Liver (tissue), 3 donors: ENCODE data around the gene ERMAP.

Source experiments
- EGR1 ChIP-seq, 2 donors: IDR thresholded peaks; 2 replicates each; pipeline ENCODE4 v1.6.1; 2016 to 2018; ENCODE audit warnings: antibody characterized with exemption in 2 of 2, low read depth in 2 of 2
- GABPA ChIP-seq, 2 donors: IDR thresholded peaks in 1 of 2; conservative IDR thresholded peaks in 1 of 2; 2 replicates each; pipeline ENCODE4 v1.6.1; 2016; ENCODE audit warnings: antibody characterized with exemption in 2 of 2, mild to moderate bottlenecking in 1 of 2, moderate library complexity in 1 of 2
- JUND ChIP-seq, 2 donors: IDR thresholded peaks; 2 replicates each; pipeline ENCODE4 v1.6.1; 2016; ENCODE audit warnings: antibody characterized with exemption in 2 of 2
- NR2F2 ChIP-seq: IDR thresholded peaks from 2 replicates; pipeline ENCODE4 v1.6.1; 2016; ENCODE audit warnings: antibody characterized with exemption
- RAD21 ChIP-seq, 2 donors: IDR thresholded peaks; 2 replicates each; pipeline ENCODE4 v1.6.1; 2016; ENCODE audit warnings: antibody characterized with exemption in 2 of 2, mild to moderate bottlenecking in 2 of 2
- SP1 ChIP-seq: IDR thresholded peaks from 2 replicates; pipeline ENCODE4 v1.6.1; 2018; ENCODE audit warnings: antibody characterized with exemption, mild to moderate bottlenecking
- TAF1 ChIP-seq: conservative IDR thresholded peaks from 2 replicates; pipeline ENCODE4 v1.6.1; 2016; ENCODE audit warnings: antibody characterized with exemption, mild to moderate bottlenecking
- YY1 ChIP-seq: IDR thresholded peaks from 2 replicates; pipeline ENCODE4 v1.6.1; 2016; ENCODE audit warnings: antibody characterized with exemption, mild to moderate bottlenecking
- TF ChIP-seq, protein P1 (sequence below): fragments of 150-350 bp; IDR thresholded peaks from 2 replicates; pipeline ENCODE4 v1.5.1; 2017; ENCODE audit warnings: improper control_type of control experiment, low read depth, low read length; ENCODE audit not compliant: missing input control
- TF ChIP-seq, protein P2 (sequence below): IDR thresholded peaks from 2 replicates; pipeline ENCODE4 v1.6.1; 2016; ENCODE audit warnings: antibody characterized with exemption
- TF ChIP-seq, protein P3 (sequence below): IDR thresholded peaks from 2 replicates; pipeline ENCODE4 v1.6.1; 2016; ENCODE audit warnings: antibody characterized with exemption
- TF ChIP-seq, protein P4 (sequence below): IDR thresholded peaks from 2 replicates; pipeline ENCODE4 v1.6.1; 2016; ENCODE audit warnings: antibody characterized with exemption, mild to moderate bottlenecking
- TF ChIP-seq, protein P5 (sequence below): IDR thresholded peaks from 2 replicates; pipeline ENCODE4 v1.6.1; 2016; ENCODE audit warnings: antibody characterized with exemption
- donor health status: healthy.
- donor health status: healthy.

DNA sequence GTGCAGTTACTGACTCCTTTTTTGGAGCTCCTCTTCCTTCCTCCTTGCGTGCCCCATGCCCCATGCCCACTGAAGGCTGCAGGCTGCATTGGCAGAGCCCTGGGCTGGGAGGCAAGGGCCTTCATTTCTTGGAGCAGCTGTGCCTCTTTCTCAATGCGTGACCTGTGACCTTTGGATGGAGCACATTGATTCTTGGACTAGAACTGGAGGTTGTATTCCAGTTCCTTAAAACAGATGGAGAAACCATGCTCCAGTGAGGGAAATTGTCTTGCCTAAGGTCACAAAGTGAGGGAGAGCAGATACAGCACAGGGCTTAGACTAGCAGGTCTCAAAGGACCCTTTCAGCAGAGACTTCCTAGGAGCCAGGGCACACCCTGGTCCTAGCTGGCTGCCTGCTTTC lies 23.1 kb upstream of the ERMAP start:
- TF ChIP-seq, protein P1, sequence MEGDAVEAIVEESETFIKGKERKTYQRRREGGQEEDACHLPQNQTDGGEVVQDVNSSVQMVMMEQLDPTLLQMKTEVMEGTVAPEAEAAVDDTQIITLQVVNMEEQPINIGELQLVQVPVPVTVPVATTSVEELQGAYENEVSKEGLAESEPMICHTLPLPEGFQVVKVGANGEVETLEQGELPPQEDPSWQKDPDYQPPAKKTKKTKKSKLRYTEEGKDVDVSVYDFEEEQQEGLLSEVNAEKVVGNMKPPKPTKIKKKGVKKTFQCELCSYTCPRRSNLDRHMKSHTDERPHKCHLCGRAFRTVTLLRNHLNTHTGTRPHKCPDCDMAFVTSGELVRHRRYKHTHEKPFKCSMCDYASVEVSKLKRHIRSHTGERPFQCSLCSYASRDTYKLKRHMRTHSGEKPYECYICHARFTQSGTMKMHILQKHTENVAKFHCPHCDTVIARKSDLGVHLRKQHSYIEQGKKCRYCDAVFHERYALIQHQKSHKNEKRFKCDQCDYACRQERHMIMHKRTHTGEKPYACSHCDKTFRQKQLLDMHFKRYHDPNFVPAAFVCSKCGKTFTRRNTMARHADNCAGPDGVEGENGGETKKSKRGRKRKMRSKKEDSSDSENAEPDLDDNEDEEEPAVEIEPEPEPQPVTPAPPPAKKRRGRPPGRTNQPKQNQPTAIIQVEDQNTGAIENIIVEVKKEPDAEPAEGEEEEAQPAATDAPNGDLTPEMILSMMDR, result no peak
- TF ChIP-seq, protein P2, sequence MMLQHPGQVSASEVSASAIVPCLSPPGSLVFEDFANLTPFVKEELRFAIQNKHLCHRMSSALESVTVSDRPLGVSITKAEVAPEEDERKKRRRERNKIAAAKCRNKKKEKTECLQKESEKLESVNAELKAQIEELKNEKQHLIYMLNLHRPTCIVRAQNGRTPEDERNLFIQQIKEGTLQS, result no peak
- TF ChIP-seq YY1, result no peak
- TF ChIP-seq RAD21 (IDR thresholded peaks at IDR 0.05), result no peak
- TF ChIP-seq, protein P3, sequence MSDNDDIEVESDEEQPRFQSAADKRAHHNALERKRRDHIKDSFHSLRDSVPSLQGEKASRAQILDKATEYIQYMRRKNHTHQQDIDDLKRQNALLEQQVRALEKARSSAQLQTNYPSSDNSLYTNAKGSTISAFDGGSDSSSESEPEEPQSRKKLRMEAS, result no peak
- TF ChIP-seq, protein P4, sequence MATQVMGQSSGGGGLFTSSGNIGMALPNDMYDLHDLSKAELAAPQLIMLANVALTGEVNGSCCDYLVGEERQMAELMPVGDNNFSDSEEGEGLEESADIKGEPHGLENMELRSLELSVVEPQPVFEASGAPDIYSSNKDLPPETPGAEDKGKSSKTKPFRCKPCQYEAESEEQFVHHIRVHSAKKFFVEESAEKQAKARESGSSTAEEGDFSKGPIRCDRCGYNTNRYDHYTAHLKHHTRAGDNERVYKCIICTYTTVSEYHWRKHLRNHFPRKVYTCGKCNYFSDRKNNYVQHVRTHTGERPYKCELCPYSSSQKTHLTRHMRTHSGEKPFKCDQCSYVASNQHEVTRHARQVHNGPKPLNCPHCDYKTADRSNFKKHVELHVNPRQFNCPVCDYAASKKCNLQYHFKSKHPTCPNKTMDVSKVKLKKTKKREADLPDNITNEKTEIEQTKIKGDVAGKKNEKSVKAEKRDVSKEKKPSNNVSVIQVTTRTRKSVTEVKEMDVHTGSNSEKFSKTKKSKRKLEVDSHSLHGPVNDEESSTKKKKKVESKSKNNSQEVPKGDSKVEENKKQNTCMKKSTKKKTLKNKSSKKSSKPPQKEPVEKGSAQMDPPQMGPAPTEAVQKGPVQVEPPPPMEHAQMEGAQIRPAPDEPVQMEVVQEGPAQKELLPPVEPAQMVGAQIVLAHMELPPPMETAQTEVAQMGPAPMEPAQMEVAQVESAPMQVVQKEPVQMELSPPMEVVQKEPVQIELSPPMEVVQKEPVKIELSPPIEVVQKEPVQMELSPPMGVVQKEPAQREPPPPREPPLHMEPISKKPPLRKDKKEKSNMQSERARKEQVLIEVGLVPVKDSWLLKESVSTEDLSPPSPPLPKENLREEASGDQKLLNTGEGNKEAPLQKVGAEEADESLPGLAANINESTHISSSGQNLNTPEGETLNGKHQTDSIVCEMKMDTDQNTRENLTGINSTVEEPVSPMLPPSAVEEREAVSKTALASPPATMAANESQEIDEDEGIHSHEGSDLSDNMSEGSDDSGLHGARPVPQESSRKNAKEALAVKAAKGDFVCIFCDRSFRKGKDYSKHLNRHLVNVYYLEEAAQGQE, result no peak
- no peak for TF ChIP-seq EGR1 (IDR thresholded peaks at IDR 0.05; ENCODE audit: low read depth in 2 of 2)
- TF ChIP-seq SP1, result no peak
- no peak for TF ChIP-seq JUND (IDR thresholded peaks at IDR 0.05)
- no peak for TF ChIP-seq GABPA (IDR thresholded peaks at IDR 0.05 in 1 of 2, conservative IDR thresholded peaks at IDR 0.05 in 1 of 2)
- no peak for TF ChIP-seq NR2F2
- TF ChIP-seq TAF1, result no peak
- TF ChIP-seq, protein P5, sequence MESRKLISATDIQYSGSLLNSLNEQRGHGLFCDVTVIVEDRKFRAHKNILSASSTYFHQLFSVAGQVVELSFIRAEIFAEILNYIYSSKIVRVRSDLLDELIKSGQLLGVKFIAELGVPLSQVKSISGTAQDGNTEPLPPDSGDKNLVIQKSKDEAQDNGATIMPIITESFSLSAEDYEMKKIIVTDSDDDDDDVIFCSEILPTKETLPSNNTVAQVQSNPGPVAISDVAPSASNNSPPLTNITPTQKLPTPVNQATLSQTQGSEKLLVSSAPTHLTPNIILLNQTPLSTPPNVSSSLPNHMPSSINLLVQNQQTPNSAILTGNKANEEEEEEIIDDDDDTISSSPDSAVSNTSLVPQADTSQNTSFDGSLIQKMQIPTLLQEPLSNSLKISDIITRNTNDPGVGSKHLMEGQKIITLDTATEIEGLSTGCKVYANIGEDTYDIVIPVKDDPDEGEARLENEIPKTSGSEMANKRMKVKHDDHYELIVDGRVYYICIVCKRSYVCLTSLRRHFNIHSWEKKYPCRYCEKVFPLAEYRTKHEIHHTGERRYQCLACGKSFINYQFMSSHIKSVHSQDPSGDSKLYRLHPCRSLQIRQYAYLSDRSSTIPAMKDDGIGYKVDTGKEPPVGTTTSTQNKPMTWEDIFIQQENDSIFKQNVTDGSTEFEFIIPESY, result no peak
